Stomach (tissue), 4 donors: ENCODE results near the gene SLC13A3.

Experiments
- POLR2AphosphoS5 ChIP-seq, 3 donors: sonication (generic); formaldehyde crosslinking; IDR thresholded peaks; one replicate each; pipeline ENCODE4 v1.6.1; 2016; ENCODE audit warnings: antibody characterized with exemption in 3 of 3
- TF ChIP-seq, protein P1 (sequence below), 7 experiments: fragments of 450-650 bp in 4 of 7; fragments of 200-600 bp in 3 of 7; sonication (generic) in 3 of 7; IDR thresholded peaks; one replicate each; pipeline ENCODE4 v1.5.1; 2016 to 2019; ENCODE audit warnings: antibody characterized with exemption in 7 of 7, control low read depth in 2 of 7, mild to moderate bottlenecking in 1 of 7

- TF ChIP-seq, protein P1, sequence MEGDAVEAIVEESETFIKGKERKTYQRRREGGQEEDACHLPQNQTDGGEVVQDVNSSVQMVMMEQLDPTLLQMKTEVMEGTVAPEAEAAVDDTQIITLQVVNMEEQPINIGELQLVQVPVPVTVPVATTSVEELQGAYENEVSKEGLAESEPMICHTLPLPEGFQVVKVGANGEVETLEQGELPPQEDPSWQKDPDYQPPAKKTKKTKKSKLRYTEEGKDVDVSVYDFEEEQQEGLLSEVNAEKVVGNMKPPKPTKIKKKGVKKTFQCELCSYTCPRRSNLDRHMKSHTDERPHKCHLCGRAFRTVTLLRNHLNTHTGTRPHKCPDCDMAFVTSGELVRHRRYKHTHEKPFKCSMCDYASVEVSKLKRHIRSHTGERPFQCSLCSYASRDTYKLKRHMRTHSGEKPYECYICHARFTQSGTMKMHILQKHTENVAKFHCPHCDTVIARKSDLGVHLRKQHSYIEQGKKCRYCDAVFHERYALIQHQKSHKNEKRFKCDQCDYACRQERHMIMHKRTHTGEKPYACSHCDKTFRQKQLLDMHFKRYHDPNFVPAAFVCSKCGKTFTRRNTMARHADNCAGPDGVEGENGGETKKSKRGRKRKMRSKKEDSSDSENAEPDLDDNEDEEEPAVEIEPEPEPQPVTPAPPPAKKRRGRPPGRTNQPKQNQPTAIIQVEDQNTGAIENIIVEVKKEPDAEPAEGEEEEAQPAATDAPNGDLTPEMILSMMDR (IDR thresholded peaks at IDR 0.05), result no peak
- TF ChIP-seq POLR2AphosphoS5 (IDR thresholded peaks at IDR 0.05), result no peak
Observed at GRCh38 chr20:46594725-46595124, 56.5 kb downstream of the SLC13A3 start.
